ENCODE data around the gene DCLK2.

- TF ChIP-seq TAF1 (IDR thresholded peaks at IDR 0.05; ENCODE audit: borderline replicate concordance, low read depth, low read length) = no peak
- no peak for TF ChIP-seq POLR2AphosphoS5 (IDR thresholded peaks at IDR 0.05; ENCODE audit: low read depth, low read length)
- no peak for TF ChIP-seq EP300 (IDR thresholded peaks at IDR 0.05; ENCODE audit: borderline replicate concordance in 1 of 2, low read depth in 1 of 2, low read length in 1 of 2)
- no peak for TF ChIP-seq CTCF (IDR thresholded peaks at IDR 0.05)
- no peak for TF ChIP-seq MXI1 (IDR thresholded peaks at IDR 0.05; ENCODE audit: low read depth, low read length)
- no peak for TF ChIP-seq USF2 (IDR thresholded peaks at IDR 0.05; ENCODE audit: borderline replicate concordance, low read depth, low read length)
- no peak for TF ChIP-seq RAD21 (IDR thresholded peaks at IDR 0.05; ENCODE audit: low read length)
- no peak for TF ChIP-seq GATA2 (CRISPR knock-in tag; IDR thresholded peaks at IDR 0.05)
Measured at GRCh38 chr4:150247184-150247583, 168.9 kb downstream of the DCLK2 start.

Measured in SK-N-SH (cell line).